Smooth muscle cell (in vitro differentiated cells): ENCODE results near the gene GCSAML. TPM values are rescaled to one million over a fixed set of nuclear protein-coding genes. Genes with fewer than 3 reads are reported as not detected.

ENCODE experiments used
- DNase-seq: peaks from one replicate; lab custom pipeline; 2025; ENCODE audit not compliant: unreplicated experiment; lab: John Stamatoyannopoulos, UW
- H2AFZ ChIP-seq: fragments of 200-600 bp; sonication (generic); 2 replicates; pipeline ENCODE4 v1.6.0; 2016; ENCODE audit warnings: antibody characterized with exemption, low read depth, mild to moderate bottlenecking
- H3F3A ChIP-seq: fragments of 200-600 bp; sonication (generic); 2 replicates; pipeline ENCODE4 v1.6.0; 2017; ENCODE audit warnings: antibody characterized with exemption, low read depth
- H3K27ac ChIP-seq: fragments of 200-600 bp; sonication (generic); 2 replicates; pipeline ENCODE4 v1.5.1; 2016; ENCODE audit warnings: low read depth, mild to moderate bottlenecking
- H3K27me3 ChIP-seq: fragments of 200-600 bp; sonication (generic); 2 replicates; pipeline ENCODE4 v1.6.1; 2016; ENCODE audit warnings: low read depth, mild to moderate bottlenecking
- H3K36me3 ChIP-seq: fragments of 200-600 bp; sonication (generic); 2 replicates; pipeline ENCODE4 v1.5.1; 2016; ENCODE audit warnings: low read depth
- H3K4me1 ChIP-seq: fragments of 200-600 bp; sonication (generic); 2 replicates; pipeline ENCODE4 v1.5.1; 2016; ENCODE audit warnings: low read depth
- H3K4me2 ChIP-seq: fragments of 200-600 bp; sonication (generic); 2 replicates; pipeline ENCODE4 v1.6.0; 2016; ENCODE audit warnings: mild to moderate bottlenecking
- H3K4me3 ChIP-seq: fragments of 200-600 bp; sonication (generic); 2 replicates; pipeline ENCODE4 v1.5.1; 2016; ENCODE audit warnings: mild to moderate bottlenecking
- H3K79me2 ChIP-seq: fragments of 200-600 bp; sonication (generic); 2 replicates; pipeline ENCODE4 v1.6.0; 2016; ENCODE audit warnings: low read depth, mild to moderate bottlenecking
- H3K9ac ChIP-seq: fragments of 200-600 bp; sonication (generic); 2 replicates; pipeline ENCODE4 v1.6.0; 2016; ENCODE audit warnings: low read depth
- H3K9me3 ChIP-seq: fragments of 200-600 bp; sonication (generic); replicated peaks from 2 replicates; pipeline ENCODE4 v1.5.1; 2016; ENCODE audit warnings: low read depth
- H4K20me1 ChIP-seq: fragments of 200-600 bp; sonication (generic); 2 replicates; pipeline ENCODE4 v1.6.0; 2016; ENCODE audit warnings: low read depth
- CTCF ChIP-seq: fragments of 200-600 bp; sonication (generic); IDR thresholded peaks from 2 replicates; pipeline ENCODE4 v1.5.1; 2017; ENCODE audit warnings: borderline replicate concordance, mild to moderate bottlenecking, antibody characterized with exemption; ENCODE audit not compliant: insufficient read depth, poor library complexity, severe bottlenecking
- WGBS: methylation state at CpG from one replicate; pipeline ENCODE4 v1.1.7; 2016; ENCODE audit warnings: low lambda C conversion rate; 5-methylcytosine and 5-hydroxymethylcytosine counted together
- polyA plus RNA-seq: library from polyadenylated mRNA; unstranded; fragments of >200 nt; fragmentation: Nextera tagmentation; extraction: Ambion mirVana; gene quantifications from 2 replicates; pipeline ENCODE4 v1.2.1, GENCODE V29; 2016
- small RNA-seq: library from RNA; depleted of rRNA; stranded (forward); fragments of <200 nt; gene quantifications from one replicate; pipeline ENCODE3, GENCODE V24; 2014
- total RNA-seq: library from RNA; depleted of rRNA; stranded (reverse); fragments of >200 nt; gene quantifications from 2 replicates; pipeline ENCODE4 v1.2.3, GENCODE V29; 2014

Gene GCSAML
- total and polyA plus RNA-seq, 2 experiments from 2014 or later = not detected

- Histone ChIP-seq H3K9ac (no peak within 1 kb of the TSS), H3K4me2 (no peak within 1 kb of the TSS), H3K79me2 (no peaks in the 10 kb centered on the region), H3K27me3 (no peaks in the 10 kb centered on the region), H3K4me3 (no peak within 1 kb of the TSS), H3K36me3 (no peaks in the 10 kb centered on the region), H3K9me3 (no peaks in the 10 kb centered on the region), H3K27ac (no peak within 1 kb of the TSS), H4K20me1 (no peaks in the 10 kb centered on the region), H3F3A (no peaks in the 10 kb centered on the region), H2AFZ (no peak within 1 kb of the TSS), H3K4me1 (no peaks in the 10 kb centered on the region)
- 80% methylated on average over 2 of the region's 2 CpGs for WGBS
- TF ChIP-seq CTCF = no peak
- no peak for DNase-seq
These were observed 56.4 kb downstream of the GCSAML start, which contains the start of gene OR2G3 for GRCh38 chr1:247605286-247605685. TSS of gene OR2G3 (plus strand) at chr1:247605586. CDS start at chr1:247605586, 0 bp downstream.

- Histone ChIP-seq H4K20me1 (no peaks in the 10 kb centered on the region), H3K4me2 (no peak overlapping the region), H2AFZ (no peak overlapping the region), H3K4me3 (no peak overlapping the region), H3K27ac (no peak overlapping the region), H3K27me3 (no peaks in the 10 kb centered on the region), H3K9ac (no peak overlapping the region), H3K9me3 (no peaks in the 10 kb centered on the region), H3F3A (no peaks in the 10 kb centered on the region), H3K4me1 (no peaks in the 10 kb centered on the region), H3K36me3 (no peaks in the 10 kb centered on the region), H3K79me2 (no peaks in the 10 kb centered on the region)
- DNase-seq = no peak
- 79% methylated on average over 1 of the region's 1 CpG for WGBS
- TF ChIP-seq CTCF = no peak
These were observed 64.5 kb downstream of the GCSAML start for GRCh38 chr1:247613405-247613804.

GRCh38 chr1:247614625-247615024, 65.7 kb downstream of the GCSAML start:
- H2AFZ ChIP-seq = no peak overlapping the region
- H3K36me3 ChIP-seq = no peaks in the 10 kb centered on the region
- no peak overlapping the region for H3K27ac ChIP-seq
- no peaks in the 10 kb centered on the region for H3K4me1 ChIP-seq
- H4K20me1 ChIP-seq = no peaks in the 10 kb centered on the region
- no peak overlapping the region for H3K4me2 ChIP-seq
- DNase-seq = no peak
- no peak overlapping the region for H3K4me3 ChIP-seq
- no peaks in the 10 kb centered on the region for H3K9me3 ChIP-seq
- H3F3A ChIP-seq = no peaks in the 10 kb centered on the region
- no peak overlapping the region for H3K9ac ChIP-seq
- H3K27me3 ChIP-seq = no peaks in the 10 kb centered on the region
- 74% methylated on average over 5 of the region's 5 CpGs for WGBS
- TF ChIP-seq CTCF = no peak
- H3K79me2 ChIP-seq = no peaks in the 10 kb centered on the region

Small RNA genes lying within 50 kb of the gene (small RNA-seq; reads per million reads assigned to genes)
- not detected for gene RF00026

Other genes with a start within 250 kb of the GCSAML start
- 37.0 and 39.5 TPM in 2 replicates for gene ZNF496, start 217.3 kb upstream of the GCSAML start, total RNA-seq
- gene ZNF496, start 217.3 kb upstream of the GCSAML start, polyA plus RNA-seq = 14.8 and 19.8 TPM in 2 replicates
- gene NLRP3, start 133.0 kb upstream of the GCSAML start, total RNA-seq = 0.58 and 1.3 TPM in 2 replicates
- 1.3 and 1.4 TPM in 2 replicates for gene NLRP3, start 133.0 kb upstream of the GCSAML start, polyA plus RNA-seq
- gene OR2B11, start 91.0 kb upstream of the GCSAML start, total RNA-seq = not detected in 2 replicates
- gene OR2B11, start 91.0 kb upstream of the GCSAML start, polyA plus RNA-seq = not detected in 2 replicates
- gene OR2C3, start 12.7 kb upstream of the GCSAML start, total RNA-seq = not detected in 2 replicates
- not detected in 2 replicates for gene OR2C3, start 12.7 kb upstream of the GCSAML start, polyA plus RNA-seq
- not detected in 2 replicates for gene OR2G2, start 39.2 kb downstream of the GCSAML start, total RNA-seq
- gene OR2G2, start 39.2 kb downstream of the GCSAML start, polyA plus RNA-seq = not detected in 2 replicates
- not detected in 2 replicates for gene OR2G3, start 56.5 kb downstream of the GCSAML start, total RNA-seq
- not detected in 2 replicates for gene OR2G3, start 56.5 kb downstream of the GCSAML start, polyA plus RNA-seq
- not detected in 2 replicates for gene OR13G1, start 130.6 kb downstream of the GCSAML start, total RNA-seq
- not detected in 2 replicates for gene OR13G1, start 130.6 kb downstream of the GCSAML start, polyA plus RNA-seq
- gene OR6F1, start 167.5 kb downstream of the GCSAML start, total RNA-seq = not detected in 2 replicates
- gene OR6F1, start 167.5 kb downstream of the GCSAML start, polyA plus RNA-seq = not detected in 2 replicates
- not detected in 2 replicates for gene OR14K1, start 189.5 kb downstream of the GCSAML start, total RNA-seq
- not detected in 2 replicates for gene OR14K1, start 189.5 kb downstream of the GCSAML start, polyA plus RNA-seq
- not detected in 2 replicates for gene OR14A2, start 199.0 kb downstream of the GCSAML start, total RNA-seq
- not detected in 2 replicates for gene OR14A2, start 199.0 kb downstream of the GCSAML start, polyA plus RNA-seq
- gene OR1C1, start 211.4 kb downstream of the GCSAML start, total RNA-seq = not detected in 2 replicates
- gene OR1C1, start 211.4 kb downstream of the GCSAML start, polyA plus RNA-seq = not detected in 2 replicates